VCaP (cell line): ENCODE measurements around the gene FNDC8.
A peak's percentile ranks its signal among the peaks of the same experiment; 100 is the strongest.

Source experiments
- H3K27ac ChIP-seq: fragments of 450-650 bp; 2 replicates; pipeline ENCODE4 v1.5.1; 2017
- TF ChIP-seq, protein P1 (sequence below): fragments of 450-650 bp; conservative IDR thresholded peaks from 2 replicates; pipeline ENCODE4 v1.5.1; 2017; ENCODE audit warnings: mild to moderate bottlenecking, moderate library complexity

FNDC8 gene

DNA sequence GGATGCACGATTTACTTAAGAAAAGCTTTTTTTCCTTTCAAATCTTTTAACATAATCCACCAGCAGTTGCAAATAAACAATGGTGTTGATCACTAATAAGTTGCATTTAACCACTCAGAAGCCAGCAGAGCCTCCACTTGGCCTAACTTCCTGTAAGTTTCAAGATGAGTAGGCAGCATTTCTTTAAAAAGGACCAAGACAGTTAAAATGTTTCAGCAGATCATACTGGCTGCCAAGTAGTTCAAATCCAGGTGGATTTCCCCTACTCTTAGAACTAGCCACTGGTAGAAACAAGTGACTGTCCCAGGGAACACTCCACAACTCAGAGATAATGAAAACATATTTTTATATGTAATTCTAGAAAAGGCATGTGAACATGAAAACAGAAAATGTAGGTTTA lies 40.9 kb upstream of the FNDC8 start:
- H3K27ac ChIP-seq: no peak overlapping the region

DNA sequence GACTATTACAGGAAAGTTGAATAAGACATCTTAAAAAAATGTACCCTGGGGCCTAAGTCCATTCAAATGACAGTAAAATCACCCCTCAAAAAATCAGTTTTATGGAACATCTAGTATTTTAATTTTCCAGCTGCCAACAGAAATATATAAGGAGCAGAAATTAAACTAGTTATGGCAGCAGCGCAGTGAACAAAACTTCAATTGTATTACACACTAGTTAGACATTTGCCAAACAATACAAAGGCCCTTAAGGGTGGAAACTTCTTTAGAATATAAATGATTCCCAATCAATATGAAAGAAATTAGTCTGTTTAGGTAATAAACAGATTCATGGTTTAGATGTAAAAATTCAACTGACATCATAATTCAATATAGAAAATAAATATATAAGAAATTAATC lies 39.8 kb upstream of the FNDC8 start:
- no peak overlapping the region for H3K27ac ChIP-seq
- TF ChIP-seq, protein P1, sequence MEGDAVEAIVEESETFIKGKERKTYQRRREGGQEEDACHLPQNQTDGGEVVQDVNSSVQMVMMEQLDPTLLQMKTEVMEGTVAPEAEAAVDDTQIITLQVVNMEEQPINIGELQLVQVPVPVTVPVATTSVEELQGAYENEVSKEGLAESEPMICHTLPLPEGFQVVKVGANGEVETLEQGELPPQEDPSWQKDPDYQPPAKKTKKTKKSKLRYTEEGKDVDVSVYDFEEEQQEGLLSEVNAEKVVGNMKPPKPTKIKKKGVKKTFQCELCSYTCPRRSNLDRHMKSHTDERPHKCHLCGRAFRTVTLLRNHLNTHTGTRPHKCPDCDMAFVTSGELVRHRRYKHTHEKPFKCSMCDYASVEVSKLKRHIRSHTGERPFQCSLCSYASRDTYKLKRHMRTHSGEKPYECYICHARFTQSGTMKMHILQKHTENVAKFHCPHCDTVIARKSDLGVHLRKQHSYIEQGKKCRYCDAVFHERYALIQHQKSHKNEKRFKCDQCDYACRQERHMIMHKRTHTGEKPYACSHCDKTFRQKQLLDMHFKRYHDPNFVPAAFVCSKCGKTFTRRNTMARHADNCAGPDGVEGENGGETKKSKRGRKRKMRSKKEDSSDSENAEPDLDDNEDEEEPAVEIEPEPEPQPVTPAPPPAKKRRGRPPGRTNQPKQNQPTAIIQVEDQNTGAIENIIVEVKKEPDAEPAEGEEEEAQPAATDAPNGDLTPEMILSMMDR: no peak

More for the DNA sequence above, 40.9 kb upstream of the FNDC8 start:
- TF ChIP-seq, protein P1: no peak

DNA sequence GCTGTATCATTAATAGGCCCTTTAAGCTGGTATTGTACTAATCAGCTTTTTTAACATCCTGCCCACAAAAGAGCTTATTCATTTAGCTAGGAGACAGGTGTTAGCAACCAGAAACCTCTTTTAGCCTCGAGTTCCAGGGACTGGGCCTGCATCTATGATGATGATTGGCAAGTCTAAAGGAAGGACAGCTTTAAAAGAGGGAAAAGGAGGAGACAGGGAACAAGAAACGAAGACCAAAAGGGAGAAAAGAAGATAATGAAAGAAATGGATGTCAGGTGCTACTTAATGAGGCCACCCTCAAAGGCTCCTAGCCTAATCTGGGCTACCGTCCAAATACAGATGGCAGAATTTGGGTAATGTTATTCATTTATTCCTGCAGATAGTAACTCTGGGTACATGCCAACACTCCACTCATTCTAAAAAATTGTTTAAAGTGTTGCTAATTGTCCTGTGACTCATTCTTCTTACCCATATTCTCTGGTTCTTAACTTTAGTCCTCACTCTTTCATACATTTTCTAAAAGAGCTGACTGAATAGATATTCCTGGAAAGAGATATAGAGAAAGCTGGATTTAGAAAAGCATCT lies 39.2 kb upstream of the FNDC8 start:
- TF ChIP-seq, protein P1: no peak
- H3K27ac ChIP-seq: no peak overlapping the region

DNA sequence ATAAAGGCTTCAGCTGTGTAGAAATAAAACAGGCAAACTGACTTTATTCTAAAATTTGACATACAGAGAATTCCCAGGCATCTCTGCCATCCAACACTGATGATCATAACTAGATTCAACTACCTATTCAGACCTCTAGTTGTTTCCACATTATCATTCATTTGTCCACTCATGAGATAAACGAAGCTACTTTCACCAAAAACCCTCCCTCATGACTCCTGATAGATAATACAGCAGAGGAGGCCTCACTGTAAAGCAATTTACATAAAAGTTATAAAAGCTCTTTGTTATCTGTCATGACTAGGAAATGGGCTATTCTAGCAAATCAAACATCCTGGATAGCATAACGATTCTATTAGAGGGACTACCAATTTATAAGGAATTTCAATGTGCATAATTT lies 38.3 kb upstream of the FNDC8 start:
- no peak overlapping the region for H3K27ac ChIP-seq
- TF ChIP-seq, protein P1: no peak

DNA sequence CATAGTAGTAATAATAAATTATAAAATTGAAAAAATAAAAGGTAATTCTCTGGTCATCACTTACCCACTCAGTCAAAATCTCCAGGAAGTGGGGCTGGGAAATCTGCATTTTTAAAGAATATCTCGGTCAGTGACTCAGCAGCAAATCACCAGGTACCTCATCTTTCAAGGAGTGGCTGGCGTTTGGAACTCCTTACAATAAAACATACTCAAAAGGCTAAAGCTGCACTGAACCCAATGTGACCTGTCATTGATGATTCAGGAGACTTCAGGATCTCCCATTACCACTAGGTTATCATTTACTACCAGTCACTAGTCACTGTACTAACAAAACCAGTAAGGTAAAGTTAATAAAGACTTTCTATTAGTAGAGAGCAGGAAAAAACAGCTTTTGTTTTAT lies 36.4 kb upstream of the FNDC8 start:
- H3K27ac ChIP-seq: peak overlapping the region; percentile 96
- TF ChIP-seq, protein P1: no peak

DNA sequence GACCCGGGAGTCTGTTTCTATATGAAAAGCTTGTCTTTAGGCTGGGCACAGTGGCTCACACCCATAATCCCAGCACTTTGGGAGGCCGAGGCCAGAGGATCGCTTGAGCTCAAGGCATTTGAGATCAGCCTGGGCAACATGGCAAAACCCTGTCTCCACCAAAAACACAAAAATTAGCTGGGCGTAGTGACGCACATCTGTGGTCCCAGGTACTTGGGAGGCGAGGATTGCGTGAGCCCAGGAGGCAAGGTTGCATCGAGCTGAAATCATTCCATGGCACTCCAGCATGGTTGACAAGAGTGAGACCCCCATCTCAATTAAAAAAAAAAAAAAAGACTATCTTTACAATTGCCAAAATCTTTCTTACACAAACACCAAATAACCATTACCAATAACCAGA lies 35.3 kb upstream of the FNDC8 start:
- TF ChIP-seq, protein P1: no peak
- H3K27ac ChIP-seq: peak overlapping the region; percentile 96

DNA sequence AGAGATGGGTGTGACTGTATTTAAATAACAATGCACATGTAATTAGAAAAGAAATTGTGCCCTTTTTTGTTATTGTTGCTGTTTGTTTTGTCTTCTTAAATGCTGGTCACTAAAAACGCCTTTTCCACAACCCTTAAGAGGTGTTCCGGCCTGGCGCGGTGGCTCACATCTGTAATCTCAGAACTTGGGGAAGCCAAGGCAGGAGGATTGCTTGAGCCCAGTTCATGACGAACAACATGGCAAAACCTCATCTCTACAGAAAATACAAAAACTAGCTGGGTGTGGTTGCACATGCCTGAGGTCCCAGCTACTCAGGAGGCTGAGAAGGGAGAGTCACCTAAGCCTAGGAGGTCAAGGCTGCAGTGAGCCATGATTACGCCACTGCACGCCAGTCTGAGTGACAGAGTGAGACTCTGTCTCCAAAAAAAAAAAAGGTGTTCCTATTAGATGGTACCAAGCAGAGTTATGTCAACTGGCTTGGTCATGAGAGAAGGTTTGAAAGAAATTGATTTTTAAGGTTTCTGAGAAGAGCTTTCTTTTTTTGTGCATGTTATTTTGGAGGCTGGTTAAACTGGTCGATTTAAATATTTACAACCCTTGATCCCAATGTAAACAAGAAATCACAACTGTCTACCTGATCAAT lies 34.4 kb upstream of the FNDC8 start:
- TF ChIP-seq, protein P1: no peak
- peak overlapping the region; percentile 96 for H3K27ac ChIP-seq
